Smooth muscle cell (in vitro differentiated cells): ENCODE data around the gene CMKLR1. TPM values are rescaled to one million over a fixed set of nuclear protein-coding genes. Genes with fewer than 3 reads are reported as not detected.
A peak's percentile ranks its signal among the peaks of the same experiment; 100 is the strongest.

Experiments used
- DNase-seq: peaks from one replicate; lab custom pipeline; 2025; ENCODE audit not compliant: unreplicated experiment; lab: John Stamatoyannopoulos, UW
- H2AFZ ChIP-seq: fragments of 200-600 bp; sonication (generic); 2 replicates; pipeline ENCODE4 v1.6.0; 2016; ENCODE audit warnings: antibody characterized with exemption, low read depth, mild to moderate bottlenecking
- H3F3A ChIP-seq: fragments of 200-600 bp; sonication (generic); 2 replicates; pipeline ENCODE4 v1.6.0; 2017; ENCODE audit warnings: antibody characterized with exemption, low read depth
- H3K27ac ChIP-seq: fragments of 200-600 bp; sonication (generic); 2 replicates; pipeline ENCODE4 v1.5.1; 2016; ENCODE audit warnings: low read depth, mild to moderate bottlenecking
- H3K27me3 ChIP-seq: fragments of 200-600 bp; sonication (generic); 2 replicates; pipeline ENCODE4 v1.6.1; 2016; ENCODE audit warnings: low read depth, mild to moderate bottlenecking
- H3K36me3 ChIP-seq: fragments of 200-600 bp; sonication (generic); 2 replicates; pipeline ENCODE4 v1.5.1; 2016; ENCODE audit warnings: low read depth
- H3K4me1 ChIP-seq: fragments of 200-600 bp; sonication (generic); 2 replicates; pipeline ENCODE4 v1.5.1; 2016; ENCODE audit warnings: low read depth
- H3K4me2 ChIP-seq: fragments of 200-600 bp; sonication (generic); 2 replicates; pipeline ENCODE4 v1.6.0; 2016; ENCODE audit warnings: mild to moderate bottlenecking
- H3K4me3 ChIP-seq: fragments of 200-600 bp; sonication (generic); 2 replicates; pipeline ENCODE4 v1.5.1; 2016; ENCODE audit warnings: mild to moderate bottlenecking
- H3K79me2 ChIP-seq: fragments of 200-600 bp; sonication (generic); 2 replicates; pipeline ENCODE4 v1.6.0; 2016; ENCODE audit warnings: low read depth, mild to moderate bottlenecking
- H3K9ac ChIP-seq: fragments of 200-600 bp; sonication (generic); 2 replicates; pipeline ENCODE4 v1.6.0; 2016; ENCODE audit warnings: low read depth
- H3K9me3 ChIP-seq: fragments of 200-600 bp; sonication (generic); replicated peaks from 2 replicates; pipeline ENCODE4 v1.5.1; 2016; ENCODE audit warnings: low read depth
- H4K20me1 ChIP-seq: fragments of 200-600 bp; sonication (generic); 2 replicates; pipeline ENCODE4 v1.6.0; 2016; ENCODE audit warnings: low read depth
- WGBS: methylation state at CpG from one replicate; pipeline ENCODE4 v1.1.7; 2016; ENCODE audit warnings: low lambda C conversion rate; 5-methylcytosine and 5-hydroxymethylcytosine counted together
- polyA plus RNA-seq: library from polyadenylated mRNA; unstranded; fragments of >200 nt; fragmentation: Nextera tagmentation; extraction: Ambion mirVana; gene quantifications from 2 replicates; pipeline ENCODE4 v1.2.1, GENCODE V29; 2016
- total RNA-seq: library from RNA; depleted of rRNA; stranded (reverse); fragments of >200 nt; gene quantifications from 2 replicates; pipeline ENCODE4 v1.2.3, GENCODE V29; 2014
- TF ChIP-seq, protein P1 (sequence below): fragments of 200-600 bp; sonication (generic); IDR thresholded peaks from 2 replicates; pipeline ENCODE4 v1.5.1; 2017; ENCODE audit warnings: borderline replicate concordance, mild to moderate bottlenecking, antibody characterized with exemption; ENCODE audit not compliant: insufficient read depth, poor library complexity, severe bottlenecking

Gene CMKLR1
- total and polyA plus RNA-seq, 2 experiments from 2014 or later, result 179 to 294 TPM

DNA sequence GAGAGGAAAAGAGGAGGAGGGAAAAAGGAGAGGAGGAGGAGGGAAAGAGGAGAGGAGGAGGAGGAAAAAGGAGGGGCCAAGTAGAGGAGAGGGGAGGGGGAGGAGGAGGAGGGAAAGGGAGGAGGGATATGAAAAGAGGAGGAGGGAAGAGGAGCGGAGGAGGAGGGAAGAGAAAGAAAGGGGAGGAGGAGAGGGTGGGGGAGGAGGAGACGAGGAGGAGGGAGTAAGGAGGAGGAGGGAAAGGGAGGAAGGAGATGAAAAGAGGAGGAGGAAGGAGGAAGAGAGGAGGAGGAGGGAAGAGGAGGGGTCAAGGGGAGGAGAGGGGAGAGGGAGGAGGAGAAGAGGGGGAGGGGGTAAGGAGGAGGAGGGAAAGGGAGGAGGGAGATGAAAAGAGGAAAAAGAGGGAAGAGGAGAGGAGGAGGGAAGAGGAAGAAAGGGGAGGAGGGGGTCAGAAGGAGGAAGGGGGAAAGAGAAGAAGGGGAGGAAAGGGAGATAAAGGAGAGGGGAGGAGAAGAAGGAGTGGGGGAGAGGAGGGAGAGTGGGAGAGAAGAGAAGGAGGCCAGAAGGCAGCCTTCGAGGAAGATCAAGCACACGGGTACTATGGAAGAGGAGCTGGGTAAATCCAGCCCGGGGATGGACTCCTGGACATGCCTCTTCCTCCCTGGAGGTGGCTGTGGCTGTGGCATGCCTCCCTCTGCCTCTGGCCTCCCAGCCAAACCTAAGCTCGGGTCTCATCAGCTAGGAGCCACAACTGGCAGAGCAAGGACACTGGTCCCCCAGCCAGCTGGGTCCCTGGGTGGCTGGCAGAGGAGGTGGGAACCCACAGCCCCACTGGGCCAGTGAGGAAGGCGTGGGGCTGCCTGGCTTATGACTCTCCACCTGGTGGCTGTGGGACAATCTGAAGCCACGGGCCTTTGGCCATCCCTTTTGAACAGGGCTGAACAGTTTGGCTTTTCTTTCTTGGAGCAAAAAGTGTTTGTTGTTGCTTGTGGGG is 3.0 kb upstream of the CMKLR1 start:
- Histone ChIP-seq H3K27me3 (peaks cover 3% of the 10 kb centered on the region), H3F3A (peaks cover 11% of the 10 kb centered on the region), H3K9me3 (no peaks in the 10 kb centered on the region), H3K4me3 (no peak overlapping the region), H3K27ac (peak overlapping the region; percentile 40), H3K9ac (no peak overlapping the region), H3K4me1 (peaks cover 13% of the 10 kb centered on the region), H2AFZ (peak overlapping the region; percentile 50), H3K36me3 (no peaks in the 10 kb centered on the region), H3K79me2 (peaks cover 19% of the 10 kb centered on the region), H3K4me2 (peak overlapping the region; percentile 33), H4K20me1 (peaks cover under 1% of the 10 kb centered on the region)
- DNase-seq, result no peak
- WGBS, result 84% methylated on average over 3 of the region's 8 CpGs
- TF ChIP-seq, protein P1, sequence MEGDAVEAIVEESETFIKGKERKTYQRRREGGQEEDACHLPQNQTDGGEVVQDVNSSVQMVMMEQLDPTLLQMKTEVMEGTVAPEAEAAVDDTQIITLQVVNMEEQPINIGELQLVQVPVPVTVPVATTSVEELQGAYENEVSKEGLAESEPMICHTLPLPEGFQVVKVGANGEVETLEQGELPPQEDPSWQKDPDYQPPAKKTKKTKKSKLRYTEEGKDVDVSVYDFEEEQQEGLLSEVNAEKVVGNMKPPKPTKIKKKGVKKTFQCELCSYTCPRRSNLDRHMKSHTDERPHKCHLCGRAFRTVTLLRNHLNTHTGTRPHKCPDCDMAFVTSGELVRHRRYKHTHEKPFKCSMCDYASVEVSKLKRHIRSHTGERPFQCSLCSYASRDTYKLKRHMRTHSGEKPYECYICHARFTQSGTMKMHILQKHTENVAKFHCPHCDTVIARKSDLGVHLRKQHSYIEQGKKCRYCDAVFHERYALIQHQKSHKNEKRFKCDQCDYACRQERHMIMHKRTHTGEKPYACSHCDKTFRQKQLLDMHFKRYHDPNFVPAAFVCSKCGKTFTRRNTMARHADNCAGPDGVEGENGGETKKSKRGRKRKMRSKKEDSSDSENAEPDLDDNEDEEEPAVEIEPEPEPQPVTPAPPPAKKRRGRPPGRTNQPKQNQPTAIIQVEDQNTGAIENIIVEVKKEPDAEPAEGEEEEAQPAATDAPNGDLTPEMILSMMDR, result no peak

DNA sequence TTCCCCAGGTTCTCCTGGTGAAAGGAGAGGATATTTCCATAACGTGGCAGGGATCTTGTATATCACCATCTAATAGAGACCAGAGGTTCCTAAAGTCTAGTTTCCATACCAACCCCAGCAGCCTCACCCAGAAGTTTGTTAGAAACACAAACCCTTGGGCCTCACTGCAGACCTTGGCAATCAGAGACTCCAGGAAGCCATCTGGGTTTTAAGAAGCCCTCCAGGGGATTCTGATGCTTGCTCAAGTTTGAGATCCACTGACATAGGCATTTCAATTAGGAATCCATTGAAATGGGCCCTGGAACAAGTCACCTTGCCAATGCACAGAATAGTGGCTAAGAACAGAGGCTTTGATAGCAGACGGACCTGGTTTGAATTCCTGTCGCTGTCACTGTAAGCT is 2.2 kb upstream of the CMKLR1 start:
- Histone ChIP-seq H3K36me3 (no peaks in the 10 kb centered on the region), H3K4me2 (no peak overlapping the region), H3K9me3 (no peaks in the 10 kb centered on the region), H3K79me2 (peaks cover 27% of the 10 kb centered on the region), H3K27me3 (peaks cover 3% of the 10 kb centered on the region), H3K4me3 (no peak overlapping the region), H3K9ac (no peak overlapping the region), H3K4me1 (peaks cover 13% of the 10 kb centered on the region), H3F3A (peaks cover 11% of the 10 kb centered on the region), H3K27ac (no peak overlapping the region), H2AFZ (no peak overlapping the region), H4K20me1 (peaks cover 8% of the 10 kb centered on the region)
- TF ChIP-seq, protein P1, result no peak
- WGBS, result 78% methylated on average over 3 of the region's 3 CpGs
- DNase-seq, result no peak

- Histone ChIP-seq H3K9me3 (no peaks in the 10 kb centered on the region), H2AFZ (no peak overlapping the region), H3K79me2 (peaks cover 40% of the 10 kb centered on the region), H3K4me2 (peak overlapping the region; percentile 94), H3K27ac (peak overlapping the region; percentile 86), H3K27me3 (peaks cover 3% of the 10 kb centered on the region), H4K20me1 (peaks cover 8% of the 10 kb centered on the region), H3K36me3 (no peaks in the 10 kb centered on the region), H3K4me1 (peaks cover 13% of the 10 kb centered on the region), H3K4me3 (no peak overlapping the region), H3K9ac (no peak overlapping the region), H3F3A (peaks cover 11% of the 10 kb centered on the region)
- TF ChIP-seq, protein P1, result no peak
- WGBS, result 72% methylated on average over 10 of the region's 10 CpGs
- DNase-seq, result no peak
These were observed 926 bp upstream of the CMKLR1 start for GRCh38 chr12:108340037-108340436.
